Glutamatergic neuron (in vitro differentiated cells): ENCODE data around the gene APAF1. TPM values are rescaled to one million over a fixed set of nuclear protein-coding genes. Genes with fewer than 3 reads are reported as not detected.

Experiments
- DNase-seq: peaks from one replicate; pipeline ENCODE4 v3.0.0; 2022
- H3K27ac Mint-ChIP-seq: one replicate; pipeline ENCODE4 v1.8.0; 2020; ENCODE audit warnings: mild to moderate bottlenecking, mixed read lengths, inconsistent platforms; ENCODE audit not compliant: unreplicated experiment
- H3K27me3 Mint-ChIP-seq: one replicate; pipeline ENCODE4 v1.8.0; 2020; ENCODE audit warnings: mild to moderate bottlenecking, moderate library complexity, mixed read lengths, inconsistent platforms; ENCODE audit not compliant: unreplicated experiment
- H3K36me3 Mint-ChIP-seq: one replicate; pipeline ENCODE4 v1.8.0; 2020; ENCODE audit warnings: mild to moderate bottlenecking, mixed read lengths, inconsistent platforms; ENCODE audit not compliant: unreplicated experiment
- H3K4me1 Mint-ChIP-seq: one replicate; pipeline ENCODE4 v1.8.0; 2020; ENCODE audit warnings: mild to moderate bottlenecking, low read depth, mixed read lengths, inconsistent platforms; ENCODE audit not compliant: unreplicated experiment
- H3K4me3 Mint-ChIP-seq: one replicate; pipeline ENCODE4 v1.8.0; 2020; ENCODE audit warnings: mild to moderate bottlenecking, mixed read lengths, inconsistent platforms; ENCODE audit not compliant: unreplicated experiment
- H3K9me3 Mint-ChIP-seq: one replicate; pipeline ENCODE4 v1.8.0; 2020; ENCODE audit warnings: mild to moderate bottlenecking, moderate library complexity, mixed read lengths, inconsistent platforms; ENCODE audit not compliant: unreplicated experiment
- total RNA-seq: library from RNA; stranded (reverse); fragmentation: NEBNext Ultra II Directional; extraction: Animal tissue kit (Norgen Biotek cat#: 25700); gene quantifications from one replicate; pipeline ENCODE4 v1.2.1, GENCODE V29; 2021; ENCODE audit not compliant: unreplicated experiment
- TF ChIP-seq, protein P1 (sequence below): fragments of 200-600 bp; sonication (generic); IDR thresholded peaks from one replicate; pipeline ENCODE4 v1.5.0; 2021; ENCODE audit not compliant: partially characterized antibody, unreplicated experiment

Gene APAF1
- total RNA-seq, 1 donor from 2014 or later = 20.8 TPM

DNA sequence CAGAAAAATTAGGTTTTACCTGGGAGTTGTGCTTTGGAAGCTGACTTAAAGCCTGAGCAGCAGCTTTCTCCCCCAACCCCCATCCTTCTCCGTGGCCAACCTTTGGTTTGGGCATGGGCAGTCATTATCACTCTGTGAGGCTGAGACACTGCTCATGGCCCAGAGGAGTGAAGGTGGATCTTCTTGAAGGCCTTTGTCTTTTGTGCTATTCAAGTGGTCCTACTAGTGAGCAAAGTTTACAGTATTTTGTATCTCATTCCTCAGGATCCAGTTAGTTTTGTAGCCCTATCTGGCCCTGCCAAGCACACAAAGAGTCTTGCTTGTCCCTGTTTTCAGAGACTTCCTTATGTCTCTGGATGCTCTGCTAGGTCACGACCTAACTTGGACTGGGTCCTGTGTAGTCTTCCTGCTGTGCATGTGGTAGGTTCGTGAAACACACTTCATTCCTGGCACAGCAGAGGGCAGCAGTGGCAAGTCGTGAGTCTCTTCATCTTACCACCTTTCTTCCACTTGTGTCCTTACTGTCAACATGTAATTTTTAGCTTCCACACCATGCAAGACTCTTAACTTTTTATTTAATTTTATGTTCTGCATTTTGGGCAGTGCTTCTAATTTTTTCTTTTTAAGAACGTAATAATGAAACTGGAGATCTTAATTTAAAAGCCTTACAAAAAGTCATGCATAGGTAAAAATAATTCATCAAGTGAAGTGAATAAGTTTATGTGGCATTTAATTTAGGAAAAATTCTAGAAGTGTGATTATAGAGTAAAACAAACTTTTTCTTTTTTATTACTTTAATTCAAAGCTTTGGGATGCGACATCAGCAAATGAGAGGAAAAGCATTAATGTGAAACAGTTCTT, 53.7 kb downstream of the APAF1 start:
- no peak overlapping the region for H3K27ac Mint-ChIP-seq
- peak; percentile 58 for DNase-seq

DNA sequence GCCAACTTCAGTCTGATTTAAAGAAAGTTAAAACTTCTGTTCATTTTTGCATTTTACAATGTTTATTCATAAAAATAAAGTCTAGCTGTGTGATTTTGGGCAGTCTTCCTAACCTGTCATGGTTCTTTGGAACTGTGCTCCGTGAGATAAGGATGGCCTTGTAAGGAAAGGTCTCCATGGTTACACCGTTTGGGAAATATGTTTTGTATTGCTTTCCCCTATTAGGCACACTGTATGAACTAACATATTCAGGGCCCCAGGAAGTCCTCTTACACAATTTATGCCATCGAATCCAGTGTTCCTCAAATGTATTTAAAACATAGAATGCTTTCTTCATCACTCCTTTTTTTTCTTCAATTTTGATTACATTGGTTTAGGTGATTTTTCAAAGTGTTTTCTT, 54.5 kb downstream of the APAF1 start:
- H3K36me3 Mint-ChIP-seq = no peaks in the 10 kb centered on the region
- no peak overlapping the region for H3K4me3 Mint-ChIP-seq
- H3K4me1 Mint-ChIP-seq = no peaks in the 10 kb centered on the region
- no peak for DNase-seq
- peaks cover 3% of the 10 kb centered on the region for H3K27me3 Mint-ChIP-seq
- TF ChIP-seq, protein P1, sequence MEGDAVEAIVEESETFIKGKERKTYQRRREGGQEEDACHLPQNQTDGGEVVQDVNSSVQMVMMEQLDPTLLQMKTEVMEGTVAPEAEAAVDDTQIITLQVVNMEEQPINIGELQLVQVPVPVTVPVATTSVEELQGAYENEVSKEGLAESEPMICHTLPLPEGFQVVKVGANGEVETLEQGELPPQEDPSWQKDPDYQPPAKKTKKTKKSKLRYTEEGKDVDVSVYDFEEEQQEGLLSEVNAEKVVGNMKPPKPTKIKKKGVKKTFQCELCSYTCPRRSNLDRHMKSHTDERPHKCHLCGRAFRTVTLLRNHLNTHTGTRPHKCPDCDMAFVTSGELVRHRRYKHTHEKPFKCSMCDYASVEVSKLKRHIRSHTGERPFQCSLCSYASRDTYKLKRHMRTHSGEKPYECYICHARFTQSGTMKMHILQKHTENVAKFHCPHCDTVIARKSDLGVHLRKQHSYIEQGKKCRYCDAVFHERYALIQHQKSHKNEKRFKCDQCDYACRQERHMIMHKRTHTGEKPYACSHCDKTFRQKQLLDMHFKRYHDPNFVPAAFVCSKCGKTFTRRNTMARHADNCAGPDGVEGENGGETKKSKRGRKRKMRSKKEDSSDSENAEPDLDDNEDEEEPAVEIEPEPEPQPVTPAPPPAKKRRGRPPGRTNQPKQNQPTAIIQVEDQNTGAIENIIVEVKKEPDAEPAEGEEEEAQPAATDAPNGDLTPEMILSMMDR = no peak
- no peak overlapping the region for H3K27ac Mint-ChIP-seq
- no peaks in the 10 kb centered on the region for H3K9me3 Mint-ChIP-seq

More for the DNA sequence above, 53.7 kb downstream of the APAF1 start:
- Mint-ChIP-seq H3K9me3 (no peaks in the 10 kb centered on the region), H3K27me3 (peaks cover 3% of the 10 kb centered on the region), H3K36me3 (no peaks in the 10 kb centered on the region), H3K4me1 (no peaks in the 10 kb centered on the region), H3K4me3 (no peak overlapping the region)
- TF ChIP-seq, protein P1 = peak; percentile 51

GRCh38 chr12:98701166-98701565, 56.1 kb downstream of the APAF1 start:
- TF ChIP-seq, protein P1 = no peak
- Mint-ChIP-seq H3K9me3 (no peaks in the 10 kb centered on the region), H3K27me3 (peaks cover 3% of the 10 kb centered on the region), H3K4me1 (no peaks in the 10 kb centered on the region), H3K36me3 (no peaks in the 10 kb centered on the region), H3K4me3 (no peak overlapping the region), H3K27ac (no peak overlapping the region)
- DNase-seq = no peak

GRCh38 chr12:98709022-98709421, 63.9 kb downstream of the APAF1 start:
- H3K4me1 Mint-ChIP-seq = no peaks in the 10 kb centered on the region
- TF ChIP-seq, protein P1 = no peak
- no peaks in the 10 kb centered on the region for H3K9me3 Mint-ChIP-seq
- no peak overlapping the region for H3K4me3 Mint-ChIP-seq
- no peaks in the 10 kb centered on the region for H3K27me3 Mint-ChIP-seq
- H3K36me3 Mint-ChIP-seq = peaks cover 8% of the 10 kb centered on the region
- H3K27ac Mint-ChIP-seq = no peak overlapping the region
- no peak for DNase-seq

DNA sequence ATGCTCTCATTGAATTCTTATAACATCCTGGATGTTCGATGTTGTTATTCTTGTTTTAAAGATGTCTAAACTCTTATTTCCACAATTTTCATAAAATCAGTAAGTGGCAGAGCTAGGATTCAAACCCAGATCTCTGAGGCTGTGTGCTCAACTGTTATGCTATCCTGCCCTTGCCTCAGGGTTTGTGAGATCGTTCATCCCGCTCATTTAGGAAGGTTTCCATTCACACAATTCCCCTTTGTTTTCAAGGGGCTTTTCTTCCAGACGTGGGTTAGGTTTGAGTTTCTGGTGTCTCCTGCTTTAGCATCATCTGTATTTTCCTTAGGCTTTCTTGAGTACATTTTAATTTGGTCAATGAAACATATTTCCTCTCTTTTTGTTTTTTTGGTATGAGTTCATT, 69.3 kb downstream of the APAF1 start:
- TF ChIP-seq, protein P1 = no peak
- Mint-ChIP-seq H3K27ac (no peak overlapping the region), H3K4me3 (no peak overlapping the region), H3K9me3 (peaks cover 2% of the 10 kb centered on the region), H3K27me3 (no peaks in the 10 kb centered on the region), H3K4me1 (no peaks in the 10 kb centered on the region), H3K36me3 (peaks cover 2% of the 10 kb centered on the region)
- no peak for DNase-seq
